ENCODE measurements around the gene MICAL3.

MICAL3 gene

DNA sequence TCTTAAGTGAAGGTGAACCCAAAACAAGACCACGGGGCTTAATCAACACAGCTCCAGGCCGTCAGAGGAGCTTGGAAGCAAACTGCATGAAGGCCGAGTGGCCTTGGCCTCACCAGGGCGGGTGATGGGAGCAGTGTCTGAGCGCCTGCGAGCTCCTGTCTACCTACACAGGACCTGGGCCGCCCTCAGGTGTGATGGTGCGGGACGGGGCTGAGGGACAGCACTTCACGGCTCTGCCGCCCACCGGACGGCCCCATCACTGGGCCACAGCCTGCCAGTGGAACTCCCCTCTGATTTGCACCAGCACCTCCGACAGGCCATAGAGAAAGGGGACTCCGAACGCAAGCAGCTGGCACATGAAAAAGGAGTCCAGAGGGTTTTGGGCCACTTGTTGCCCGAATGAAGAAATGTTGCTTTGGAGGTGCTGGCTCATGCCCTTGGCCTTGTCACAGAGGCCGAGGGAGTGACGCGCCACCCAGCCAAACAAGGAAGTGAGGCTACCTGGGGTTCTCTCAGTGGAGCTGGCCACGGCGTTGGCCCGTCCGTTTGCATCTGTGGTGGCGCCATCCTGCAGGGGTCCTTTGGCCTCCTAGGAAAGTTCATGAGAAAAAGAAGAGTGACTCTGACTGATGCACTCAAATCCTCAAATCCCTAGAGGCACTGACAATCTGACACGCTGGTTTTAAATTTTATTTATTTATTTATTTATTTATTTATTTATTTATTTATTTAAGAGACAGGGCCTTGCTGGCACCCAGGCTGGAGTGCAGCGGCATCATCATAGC is 159.8 kb downstream of the MICAL3 start:
- DNase-seq: no peak

DNA sequence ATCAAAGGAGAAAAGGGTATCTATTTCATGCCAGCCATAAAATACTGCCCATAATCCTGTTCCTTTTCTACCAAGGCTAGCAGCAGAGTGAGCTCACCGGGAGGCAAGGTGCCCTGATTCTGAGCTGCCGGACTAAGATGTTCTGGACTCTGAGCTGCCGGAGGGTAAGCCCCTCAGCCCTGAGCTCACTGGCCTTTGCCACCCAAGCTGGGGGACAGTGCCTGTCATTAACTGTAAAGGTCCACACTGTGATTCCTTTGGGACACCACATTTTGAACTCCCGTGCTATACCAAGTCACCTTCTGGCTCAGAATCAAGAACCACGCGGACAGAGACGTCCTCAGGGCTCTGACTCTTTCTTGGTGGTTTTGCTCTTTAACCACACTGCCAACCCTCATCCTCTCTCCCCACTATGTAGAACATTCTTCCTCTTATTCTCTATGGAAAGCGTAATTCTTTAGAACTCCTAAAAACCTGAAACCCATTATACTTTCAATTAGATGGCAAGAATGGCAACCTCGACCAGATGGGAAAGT is 161.6 kb downstream of the MICAL3 start:
- DNase-seq: no peak

GRCh38 chr22:17861909-17862308 is 162.5 kb downstream of the MICAL3 start:
- DNase-seq: no peak

- DNase-seq: no peak
Measured at GRCh38 chr22:17860220-17860965, 164.0 kb downstream of the MICAL3 start.

DNA sequence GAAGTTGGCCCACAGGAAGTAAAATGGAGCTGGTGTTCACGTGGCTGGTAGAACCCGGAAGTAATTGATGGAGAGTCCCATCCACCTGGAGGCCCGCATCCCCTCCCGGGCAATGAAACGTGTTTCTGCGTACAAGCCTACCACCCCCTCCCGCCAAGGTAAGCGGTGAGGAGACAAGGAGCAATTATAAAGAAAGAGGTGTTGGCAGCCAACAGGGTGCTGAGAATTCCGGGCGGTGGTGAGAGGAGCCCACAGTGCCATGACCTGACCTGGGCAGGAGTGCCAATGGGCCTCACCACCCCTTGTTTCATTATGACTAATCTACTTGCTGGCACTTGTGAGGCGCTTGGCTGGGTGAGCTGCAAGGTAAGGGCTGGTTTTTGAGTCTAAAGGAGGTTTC is 166.3 kb downstream of the MICAL3 start:
- DNase-seq: no peak

DNA sequence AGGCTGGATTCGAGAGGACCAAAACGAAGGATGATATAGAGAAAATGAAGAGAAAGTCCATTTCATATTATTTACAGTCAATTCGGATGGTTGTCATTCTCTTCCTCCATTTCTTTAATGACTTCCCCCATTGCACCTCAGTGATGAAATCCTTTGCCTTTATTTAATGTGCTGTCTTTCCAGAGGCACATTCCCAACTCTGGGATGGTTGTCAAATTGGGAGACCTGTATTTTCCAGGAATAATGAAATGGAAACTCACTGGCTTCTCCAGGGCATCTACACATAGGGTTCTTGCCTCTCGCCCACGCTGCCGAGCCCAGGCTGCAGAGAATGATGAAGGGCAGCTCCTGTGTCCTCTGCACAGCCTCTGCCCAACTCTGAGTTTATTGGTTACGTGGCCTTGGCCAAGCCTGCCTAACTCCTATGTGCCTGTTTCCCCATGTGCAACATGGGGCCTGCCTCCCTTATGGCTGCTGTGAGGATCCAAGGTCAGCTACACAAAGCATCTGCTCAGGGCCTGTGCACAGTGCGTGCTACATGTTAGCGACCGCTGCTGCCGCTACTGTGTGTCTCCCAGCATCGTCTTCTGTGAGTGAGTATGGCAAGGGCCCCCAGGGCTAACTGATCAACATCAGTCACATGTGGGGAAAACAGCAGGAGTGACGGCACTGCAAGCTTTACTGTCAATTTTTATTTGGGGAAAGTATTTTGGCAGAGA is 168.6 kb downstream of the MICAL3 start:
- no peak for DNase-seq

DNA sequence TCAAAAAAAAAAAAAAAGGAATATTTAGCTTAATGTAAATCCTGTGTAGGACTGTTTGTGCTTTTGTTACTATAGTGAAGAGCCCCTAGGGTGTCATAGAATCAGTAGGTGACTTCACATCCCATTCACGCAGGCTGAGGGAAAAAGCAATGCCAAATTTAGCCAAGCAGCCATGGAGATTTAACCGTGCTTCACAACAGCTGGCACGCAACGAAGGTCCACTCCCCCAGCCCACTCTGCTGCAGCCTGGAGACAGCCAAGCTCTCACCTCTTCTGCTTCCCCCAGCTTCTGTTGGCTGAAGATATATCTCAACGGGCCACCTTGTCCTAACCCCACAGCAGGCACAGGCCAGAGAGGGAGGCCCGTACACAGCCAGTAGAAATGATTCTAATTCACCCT is 171.3 kb downstream of the MICAL3 start:
- no peak for DNase-seq

GRCh38 chr22:17851759-17852158 is 172.6 kb downstream of the MICAL3 start:
- no peak for DNase-seq

GRCh38 chr22:17847360-17848078 is 176.8 kb downstream of the MICAL3 start:
- DNase-seq: no peak

DNA sequence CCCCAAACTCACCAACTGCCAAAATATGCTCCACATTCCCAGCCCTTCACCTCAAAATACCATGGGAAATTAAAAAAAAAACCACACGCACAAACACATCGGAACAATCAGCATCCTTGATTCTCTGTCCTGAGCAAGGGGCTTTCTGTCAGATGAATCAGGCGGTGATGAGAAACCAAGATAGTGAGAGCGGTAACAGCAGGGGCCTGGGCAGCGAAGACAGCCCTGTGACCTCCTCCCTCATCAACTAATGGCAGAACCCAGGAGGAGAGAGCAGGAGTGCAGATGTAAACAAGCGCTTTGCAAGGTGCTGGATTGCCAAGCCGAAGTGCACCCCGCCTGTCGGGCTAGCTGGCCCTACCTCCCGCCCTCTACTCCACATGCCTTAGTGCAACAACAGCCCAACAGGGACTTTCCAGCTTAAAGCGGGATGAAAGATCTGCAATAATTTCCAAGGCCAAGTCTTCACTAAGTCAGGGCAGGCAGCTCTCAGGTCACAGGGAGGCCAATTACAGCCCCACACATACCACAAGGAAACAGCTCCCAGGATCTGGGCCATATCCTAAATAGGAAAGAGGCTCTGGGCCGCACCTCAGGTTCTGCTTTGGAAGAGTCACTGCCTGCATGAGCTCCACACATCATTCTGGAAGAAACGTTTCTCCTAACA is 177.9 kb downstream of the MICAL3 start:
- no peak for DNase-seq

DNA sequence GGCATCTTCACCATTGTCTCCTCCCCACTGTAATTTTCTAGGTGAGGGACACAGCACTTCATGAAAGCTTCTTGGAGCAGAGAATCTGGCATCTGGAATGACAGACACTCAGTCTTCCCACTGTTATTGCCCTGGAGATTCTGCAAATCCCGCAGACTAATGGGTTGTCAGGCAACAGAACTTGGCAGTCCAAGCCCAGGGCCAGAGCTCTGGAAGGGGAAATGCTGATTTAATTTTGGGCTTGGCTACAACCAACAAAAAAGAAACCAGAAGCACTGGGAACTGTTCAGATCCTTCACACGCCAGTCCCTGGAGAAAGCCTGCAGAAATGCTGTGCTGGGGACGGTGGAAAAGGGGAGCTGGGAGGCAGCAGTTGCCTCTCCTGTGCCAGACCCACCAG is 178.6 kb downstream of the MICAL3 start:
- no peak for DNase-seq

DNA sequence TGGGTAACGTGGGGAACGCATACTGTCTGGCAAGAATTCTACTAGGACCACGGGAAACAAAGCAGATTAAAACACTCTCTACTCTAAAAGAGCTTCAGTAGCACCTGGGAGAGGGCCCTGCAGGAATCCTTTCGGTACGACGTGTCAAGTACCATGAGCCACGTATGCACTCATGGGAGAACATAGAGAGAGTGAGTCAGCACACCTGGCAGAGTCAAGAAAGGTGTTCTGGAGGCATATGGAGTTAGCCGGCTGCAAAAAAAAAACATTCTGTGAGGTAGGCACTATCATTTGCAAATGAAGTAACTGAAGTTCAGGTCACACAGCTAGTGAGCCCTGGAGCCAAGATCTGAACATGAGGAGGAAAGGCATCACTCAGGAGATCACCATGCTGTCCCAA is 179.0 kb downstream of the MICAL3 start:
- no peak for DNase-seq

GRCh38 chr22:17844150-17844549 is 180.2 kb downstream of the MICAL3 start:
- no peak for DNase-seq

GRCh38 chr22:17842386-17842785 is 182.0 kb downstream of the MICAL3 start:
- DNase-seq: no peak

GRCh38 chr22:17841836-17842235 is 182.5 kb downstream of the MICAL3 start:
- no peak for DNase-seq

GRCh38 chr22:17838180-17838865 is 186.0 kb downstream of the MICAL3 start:
- DNase-seq: no peak

DNA sequence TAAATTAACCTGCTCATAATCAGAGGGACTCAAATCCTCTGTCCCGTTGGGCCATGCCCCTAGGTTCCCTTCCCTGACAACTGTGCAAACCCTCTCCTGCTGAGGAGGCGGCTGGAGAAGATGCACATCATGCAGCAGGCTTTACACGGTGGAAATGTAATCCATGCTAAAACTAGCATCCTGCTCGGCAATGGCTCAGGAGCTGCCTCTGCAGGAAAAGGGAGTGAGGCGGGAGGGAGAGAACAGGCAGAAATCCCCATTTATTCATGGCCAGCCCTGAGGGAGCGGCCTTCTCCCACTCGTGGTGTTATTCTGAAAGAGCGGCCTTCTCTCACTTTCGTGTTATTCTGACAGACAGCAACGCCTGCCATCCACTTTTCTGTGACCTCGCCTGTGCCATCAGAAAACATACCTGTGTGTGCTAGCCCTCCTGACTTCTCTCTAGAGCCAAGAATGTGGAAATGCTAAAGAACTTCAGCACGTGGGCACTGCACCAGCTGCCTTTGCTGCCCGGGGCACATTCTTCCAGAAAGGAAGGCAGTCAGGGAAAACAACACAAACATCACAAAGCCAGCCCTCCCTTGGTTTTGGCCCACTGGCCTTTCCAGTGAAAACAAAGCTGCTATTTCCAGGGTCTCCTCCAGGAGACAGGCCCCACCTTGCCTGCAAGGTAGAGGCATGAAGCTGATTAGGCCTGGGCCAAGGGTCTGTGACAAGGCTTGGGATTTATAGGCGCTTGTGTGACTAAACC is 187.2 kb downstream of the MICAL3 start:
- DNase-seq: no peak

DNA sequence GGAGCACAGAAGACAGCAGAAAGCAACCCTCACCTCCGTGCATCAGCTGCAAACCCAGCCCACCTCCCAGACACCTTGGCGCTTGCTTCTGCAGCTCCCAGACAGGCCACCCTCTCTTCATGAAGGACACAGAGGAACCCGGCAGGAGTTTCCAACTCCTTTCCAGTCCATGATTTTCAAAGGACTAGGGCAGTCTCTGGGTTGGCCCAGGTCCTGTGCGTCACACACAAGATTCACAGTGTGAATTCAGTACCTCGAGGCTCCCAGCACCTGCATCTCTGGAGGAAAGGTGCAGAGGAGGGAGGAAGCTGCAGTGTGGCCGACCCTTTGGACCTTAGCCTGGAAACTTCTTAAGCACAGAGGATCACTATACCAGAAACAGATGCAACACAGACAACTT is 189.1 kb downstream of the MICAL3 start:
- no peak for DNase-seq

- no peak for DNase-seq
Measured at GRCh38 chr22:17833489-17833888, 190.9 kb downstream of the MICAL3 start.

DNA sequence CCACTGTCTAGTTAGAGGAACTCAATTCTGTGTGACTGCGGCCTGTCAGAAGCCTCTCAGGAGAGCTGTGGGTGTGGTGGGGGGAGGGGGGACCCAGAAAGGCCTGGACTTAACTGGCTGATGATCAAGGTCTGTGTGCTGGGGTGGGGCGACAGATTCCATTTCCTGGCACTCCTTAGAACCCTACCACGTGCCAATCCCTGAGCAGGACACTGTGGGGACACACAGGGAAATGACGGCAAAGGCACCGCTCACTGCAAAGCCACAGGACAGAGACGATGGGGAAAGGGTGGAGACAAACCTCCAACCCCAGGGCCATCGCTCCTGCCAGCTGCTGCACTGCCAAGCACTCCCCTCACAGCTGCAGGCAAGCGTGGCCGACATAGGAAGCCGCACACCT is 191.7 kb downstream of the MICAL3 start:
- DNase-seq: no peak

Data from NCI-H524 treated with DMSO at 0.1 percent for 48 hours (cell line).